Progenitor cell of endocrine pancreas (in vitro differentiated cells): Measurements from ENCODE around the gene ZFHX3. TPM values are rescaled to one million over a fixed set of nuclear protein-coding genes. Genes with fewer than 3 reads are reported as not detected.
A peak's percentile ranks its signal among the peaks of the same experiment; 100 is the strongest.

Experiments used
- DNase-seq: peaks from one replicate; pipeline ENCODE4 v3.0.0; 2021; ENCODE audit warnings: low spot score; ENCODE audit not compliant: unreplicated experiment
- H3K27ac Mint-ChIP-seq: 2 replicates; pipeline ENCODE4 v1.8.0; 2021; ENCODE audit warnings: mild to moderate bottlenecking, moderate library complexity, mixed read lengths
- H3K27me3 Mint-ChIP-seq: 2 replicates; pipeline ENCODE4 v1.8.0; 2021; ENCODE audit warnings: mixed read lengths
- H3K36me3 Mint-ChIP-seq: 2 replicates; pipeline ENCODE4 v1.8.0; 2022; ENCODE audit warnings: mixed read lengths; ENCODE audit not compliant: insufficient read depth
- H3K4me1 Mint-ChIP-seq: 2 replicates; pipeline ENCODE4 v1.8.0; 2021; ENCODE audit warnings: low read depth, mixed read lengths
- H3K4me3 Mint-ChIP-seq: 2 replicates; pipeline ENCODE4 v1.8.0; 2021; ENCODE audit warnings: low read depth, mild to moderate bottlenecking, moderate library complexity, mixed read lengths
- H3K9me3 Mint-ChIP-seq: 2 replicates; pipeline ENCODE4 v1.8.0; 2021; ENCODE audit warnings: low read depth, mixed read lengths
- total RNA-seq: library from RNA; stranded (reverse); gene quantifications from 2 replicates; pipeline ENCODE4 v1.2.1, GENCODE V29; 2021
- TF ChIP-seq, protein P1 (sequence below): fragments of 200-600 bp; sonication (generic); IDR thresholded peaks from one replicate; pipeline ENCODE4 v1.5.0; 2021; ENCODE audit warnings: antibody characterized with exemption, mild to moderate bottlenecking; ENCODE audit not compliant: unreplicated experiment

Gene ZFHX3
- total RNA-seq, 1 donor from 2014 or later, result 54.0 TPM

DNA sequence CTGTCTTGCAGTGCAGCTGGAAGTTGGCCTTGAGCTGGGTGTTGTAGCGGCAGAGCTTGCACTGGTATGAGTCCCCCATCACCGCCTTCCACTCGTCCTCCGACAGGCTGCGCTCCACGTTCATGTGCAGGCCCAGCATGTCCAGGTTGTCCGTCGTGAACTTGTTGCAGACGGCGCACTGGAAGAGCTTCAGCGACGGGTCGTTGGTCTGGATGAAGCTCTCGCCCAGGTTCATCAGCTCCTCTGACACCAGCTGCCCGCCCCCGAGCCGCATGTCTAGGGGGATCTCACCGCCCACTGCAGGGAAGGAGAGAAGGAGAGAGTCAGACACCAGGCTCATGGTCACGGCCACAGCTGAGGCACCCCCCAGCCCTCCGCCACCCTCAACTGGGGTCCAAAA, 97.3 kb downstream of the ZFHX3 start:
- Mint-ChIP-seq H3K27me3 (no peaks in the 10 kb centered on the region), H3K4me3 (no peak overlapping the region), H3K27ac (no peak overlapping the region), H3K9me3 (no peaks in the 10 kb centered on the region), H3K4me1 (peaks cover 43% of the 10 kb centered on the region), H3K36me3 (peaks cover 29% of the 10 kb centered on the region)
- DNase-seq, result no peak
- TF ChIP-seq, protein P1, sequence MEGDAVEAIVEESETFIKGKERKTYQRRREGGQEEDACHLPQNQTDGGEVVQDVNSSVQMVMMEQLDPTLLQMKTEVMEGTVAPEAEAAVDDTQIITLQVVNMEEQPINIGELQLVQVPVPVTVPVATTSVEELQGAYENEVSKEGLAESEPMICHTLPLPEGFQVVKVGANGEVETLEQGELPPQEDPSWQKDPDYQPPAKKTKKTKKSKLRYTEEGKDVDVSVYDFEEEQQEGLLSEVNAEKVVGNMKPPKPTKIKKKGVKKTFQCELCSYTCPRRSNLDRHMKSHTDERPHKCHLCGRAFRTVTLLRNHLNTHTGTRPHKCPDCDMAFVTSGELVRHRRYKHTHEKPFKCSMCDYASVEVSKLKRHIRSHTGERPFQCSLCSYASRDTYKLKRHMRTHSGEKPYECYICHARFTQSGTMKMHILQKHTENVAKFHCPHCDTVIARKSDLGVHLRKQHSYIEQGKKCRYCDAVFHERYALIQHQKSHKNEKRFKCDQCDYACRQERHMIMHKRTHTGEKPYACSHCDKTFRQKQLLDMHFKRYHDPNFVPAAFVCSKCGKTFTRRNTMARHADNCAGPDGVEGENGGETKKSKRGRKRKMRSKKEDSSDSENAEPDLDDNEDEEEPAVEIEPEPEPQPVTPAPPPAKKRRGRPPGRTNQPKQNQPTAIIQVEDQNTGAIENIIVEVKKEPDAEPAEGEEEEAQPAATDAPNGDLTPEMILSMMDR, result no peak

DNA sequence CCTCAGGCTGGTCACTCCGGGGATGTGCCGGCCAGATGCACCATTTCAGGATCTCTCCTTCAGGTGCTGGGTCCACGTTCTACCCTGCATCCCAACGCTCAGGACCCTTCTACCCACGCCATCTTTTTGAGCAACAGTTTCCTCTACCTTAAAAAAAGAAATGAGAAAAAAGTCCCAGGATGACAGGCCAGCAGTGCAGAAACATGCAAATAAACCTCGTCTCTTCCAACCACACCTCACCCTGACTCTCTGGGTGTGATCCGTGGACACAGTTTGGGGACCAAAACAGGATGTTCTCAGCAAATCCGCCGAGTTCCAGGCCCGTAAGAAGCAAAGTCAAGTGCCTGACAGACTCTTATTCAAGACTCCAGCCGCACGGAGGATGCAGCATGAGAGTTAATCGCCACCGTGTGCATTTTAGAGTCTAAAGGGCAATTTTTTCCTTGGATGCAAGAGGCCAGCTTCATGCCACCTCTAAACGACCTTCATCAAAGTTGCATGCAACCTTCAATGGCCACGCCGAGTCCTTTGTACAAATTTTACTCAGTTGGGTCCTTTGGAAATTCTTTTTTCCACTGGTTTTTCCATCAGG, 99.6 kb downstream of the ZFHX3 start:
- H3K4me3 Mint-ChIP-seq, result no peak overlapping the region
- TF ChIP-seq, protein P1, result no peak

DNA sequence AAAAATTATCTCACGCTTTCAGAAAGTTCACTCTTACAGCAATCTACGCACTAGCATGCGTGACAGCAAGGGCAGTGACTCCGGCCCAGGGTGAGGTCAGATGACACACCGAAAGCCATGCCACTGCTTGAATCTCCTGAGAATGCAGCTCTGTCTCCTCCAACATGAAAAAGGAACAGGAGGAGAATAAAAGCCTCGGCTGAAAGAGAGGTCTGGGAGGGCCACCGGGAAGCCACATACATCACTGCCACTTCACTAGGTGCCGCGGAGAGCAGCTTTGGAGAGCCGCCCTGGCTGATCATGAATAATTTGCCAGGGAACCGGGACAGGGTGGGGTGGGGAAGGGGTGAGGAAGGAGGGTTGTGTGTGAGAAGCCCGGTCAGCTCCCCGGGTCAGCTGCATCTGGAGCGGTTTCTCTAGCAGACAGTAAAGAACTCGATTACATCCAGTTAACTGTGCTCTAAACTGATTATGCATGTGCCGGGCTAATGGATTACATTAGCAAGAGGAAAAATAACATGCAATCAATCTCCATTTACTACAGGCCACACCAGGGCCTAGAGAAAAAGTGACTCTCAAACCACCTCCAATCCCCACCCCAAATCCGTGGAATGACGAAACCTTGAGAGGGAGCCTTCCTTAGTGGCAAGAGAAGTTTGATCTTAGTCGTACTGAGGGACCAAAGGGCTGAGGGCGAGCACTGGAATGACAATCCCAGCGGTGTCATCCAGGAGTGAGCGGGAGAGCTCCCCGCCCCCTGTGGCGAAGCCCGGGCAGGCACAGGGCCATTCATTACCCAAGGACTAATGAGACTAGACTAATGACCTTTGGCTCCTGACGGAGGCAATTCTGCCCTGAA, 100.3 kb downstream of the ZFHX3 start:
- TF ChIP-seq, protein P1, result peak; percentile 29
- Mint-ChIP-seq H3K4me3 (peak overlapping the region; percentile 15), H3K27me3 (no peaks in the 10 kb centered on the region), H3K36me3 (peaks cover 32% of the 10 kb centered on the region), H3K4me1 (peaks cover 48% of the 10 kb centered on the region), H3K27ac (peak overlapping the region; percentile 62), H3K9me3 (no peaks in the 10 kb centered on the region)
- DNase-seq, result no peak

More for the DNA sequence above, 99.6 kb downstream of the ZFHX3 start:
- Mint-ChIP-seq H3K27me3 (no peaks in the 10 kb centered on the region), H3K4me1 (peaks cover 52% of the 10 kb centered on the region), H3K27ac (peak overlapping the region; percentile 21), H3K36me3 (peaks cover 32% of the 10 kb centered on the region), H3K9me3 (no peaks in the 10 kb centered on the region)
- no peak for DNase-seq

DNA sequence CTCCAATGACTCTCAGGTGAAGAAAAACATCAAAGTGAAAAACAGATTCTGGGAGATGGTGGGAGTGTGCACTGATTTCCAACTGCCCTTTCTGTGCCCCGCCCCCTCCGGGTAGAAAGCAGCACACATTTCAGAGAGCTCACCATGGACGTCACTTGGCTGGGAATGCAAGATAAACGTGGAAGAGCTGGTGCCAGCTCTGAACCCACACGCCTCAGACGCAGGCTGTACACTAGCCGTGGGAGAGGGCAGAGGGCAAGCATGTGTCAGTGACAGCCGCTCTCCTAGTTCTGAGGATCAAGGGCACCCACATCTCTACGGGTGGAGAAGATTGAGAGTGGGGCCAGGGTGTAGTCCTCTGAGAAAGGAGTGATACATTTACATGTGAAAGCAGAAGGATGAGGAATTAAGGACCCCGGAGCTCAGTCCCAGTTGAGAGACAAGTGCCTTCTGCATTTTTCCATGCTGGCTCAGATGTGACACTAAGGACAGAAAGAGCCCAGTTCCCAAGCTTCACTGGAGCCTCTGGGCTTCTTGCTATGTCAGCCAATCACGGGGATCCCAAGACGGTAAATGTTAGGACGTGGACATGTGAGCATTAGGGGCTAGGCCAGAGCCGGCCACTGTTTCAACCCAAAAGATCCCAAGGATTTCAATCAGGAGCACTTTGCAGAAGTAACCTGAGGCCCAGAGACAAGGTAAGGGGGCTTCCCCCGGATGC, 101.3 kb downstream of the ZFHX3 start:
- no peak for DNase-seq
- Mint-ChIP-seq H3K9me3 (no peaks in the 10 kb centered on the region), H3K27ac (peak overlapping the region; percentile 49), H3K36me3 (peaks cover 34% of the 10 kb centered on the region), H3K4me3 (no peak overlapping the region), H3K4me1 (peaks cover 49% of the 10 kb centered on the region), H3K27me3 (no peaks in the 10 kb centered on the region)
- TF ChIP-seq, protein P1, result no peak

DNA sequence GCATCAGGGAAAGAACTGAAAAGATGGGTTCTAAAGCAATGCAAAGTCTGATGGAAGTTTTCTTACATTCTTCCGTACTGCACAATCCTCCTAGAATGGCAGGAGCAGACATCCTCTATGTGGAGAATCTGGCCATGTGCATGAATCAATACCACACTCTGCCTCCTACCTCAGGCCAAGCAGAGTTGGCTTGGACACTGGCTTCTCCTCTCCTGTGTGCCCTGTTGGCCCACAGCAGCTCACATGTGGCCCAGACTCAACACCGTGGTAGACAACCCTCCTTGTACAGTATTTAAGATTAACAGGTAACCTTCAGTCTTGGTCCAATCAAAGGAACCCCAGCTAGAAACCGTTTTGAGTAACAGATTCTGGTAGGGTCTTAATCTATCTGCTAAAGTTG, 101.9 kb downstream of the ZFHX3 start:
- peaks cover 34% of the 10 kb centered on the region for H3K36me3 Mint-ChIP-seq
- no peaks in the 10 kb centered on the region for H3K27me3 Mint-ChIP-seq
- TF ChIP-seq, protein P1, result no peak
- no peak overlapping the region for H3K4me3 Mint-ChIP-seq
- peak overlapping the region; percentile 49 for H3K27ac Mint-ChIP-seq
- peaks cover 49% of the 10 kb centered on the region for H3K4me1 Mint-ChIP-seq
- DNase-seq, result no peak
- H3K9me3 Mint-ChIP-seq, result no peaks in the 10 kb centered on the region
